ENCODE measurements around the gene MS4A7.

DNA sequence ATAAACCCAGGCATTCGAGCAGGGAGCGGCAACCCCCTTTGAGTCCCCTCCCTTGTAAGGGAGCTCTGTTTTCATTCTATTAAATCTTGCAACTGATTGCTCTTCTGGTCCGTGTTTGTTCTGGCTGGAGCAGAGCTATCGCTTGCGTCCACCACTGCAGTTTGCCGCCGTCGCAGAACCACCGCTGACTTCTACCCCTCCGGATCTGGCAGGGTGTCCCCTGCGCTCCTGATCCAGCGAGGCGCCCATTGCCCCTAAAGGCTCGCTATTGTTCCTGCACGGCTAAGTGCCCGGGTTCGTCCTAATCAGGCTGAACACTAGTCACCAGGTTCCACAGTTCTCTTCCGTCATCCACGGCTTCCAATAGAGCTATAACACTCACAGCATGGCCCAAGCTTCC lies 10.4 kb upstream of the MS4A7 start:
- TF ChIP-seq, protein P1, sequence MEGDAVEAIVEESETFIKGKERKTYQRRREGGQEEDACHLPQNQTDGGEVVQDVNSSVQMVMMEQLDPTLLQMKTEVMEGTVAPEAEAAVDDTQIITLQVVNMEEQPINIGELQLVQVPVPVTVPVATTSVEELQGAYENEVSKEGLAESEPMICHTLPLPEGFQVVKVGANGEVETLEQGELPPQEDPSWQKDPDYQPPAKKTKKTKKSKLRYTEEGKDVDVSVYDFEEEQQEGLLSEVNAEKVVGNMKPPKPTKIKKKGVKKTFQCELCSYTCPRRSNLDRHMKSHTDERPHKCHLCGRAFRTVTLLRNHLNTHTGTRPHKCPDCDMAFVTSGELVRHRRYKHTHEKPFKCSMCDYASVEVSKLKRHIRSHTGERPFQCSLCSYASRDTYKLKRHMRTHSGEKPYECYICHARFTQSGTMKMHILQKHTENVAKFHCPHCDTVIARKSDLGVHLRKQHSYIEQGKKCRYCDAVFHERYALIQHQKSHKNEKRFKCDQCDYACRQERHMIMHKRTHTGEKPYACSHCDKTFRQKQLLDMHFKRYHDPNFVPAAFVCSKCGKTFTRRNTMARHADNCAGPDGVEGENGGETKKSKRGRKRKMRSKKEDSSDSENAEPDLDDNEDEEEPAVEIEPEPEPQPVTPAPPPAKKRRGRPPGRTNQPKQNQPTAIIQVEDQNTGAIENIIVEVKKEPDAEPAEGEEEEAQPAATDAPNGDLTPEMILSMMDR (IDR thresholded peaks at IDR 0.05) = no peak
- no peak for TF ChIP-seq POLR2A (IDR thresholded peaks at IDR 0.05)

Data from testis (tissue), 2 donors.